ENCODE data around the gene EIF3K.

- TF ChIP-seq, protein P1, sequence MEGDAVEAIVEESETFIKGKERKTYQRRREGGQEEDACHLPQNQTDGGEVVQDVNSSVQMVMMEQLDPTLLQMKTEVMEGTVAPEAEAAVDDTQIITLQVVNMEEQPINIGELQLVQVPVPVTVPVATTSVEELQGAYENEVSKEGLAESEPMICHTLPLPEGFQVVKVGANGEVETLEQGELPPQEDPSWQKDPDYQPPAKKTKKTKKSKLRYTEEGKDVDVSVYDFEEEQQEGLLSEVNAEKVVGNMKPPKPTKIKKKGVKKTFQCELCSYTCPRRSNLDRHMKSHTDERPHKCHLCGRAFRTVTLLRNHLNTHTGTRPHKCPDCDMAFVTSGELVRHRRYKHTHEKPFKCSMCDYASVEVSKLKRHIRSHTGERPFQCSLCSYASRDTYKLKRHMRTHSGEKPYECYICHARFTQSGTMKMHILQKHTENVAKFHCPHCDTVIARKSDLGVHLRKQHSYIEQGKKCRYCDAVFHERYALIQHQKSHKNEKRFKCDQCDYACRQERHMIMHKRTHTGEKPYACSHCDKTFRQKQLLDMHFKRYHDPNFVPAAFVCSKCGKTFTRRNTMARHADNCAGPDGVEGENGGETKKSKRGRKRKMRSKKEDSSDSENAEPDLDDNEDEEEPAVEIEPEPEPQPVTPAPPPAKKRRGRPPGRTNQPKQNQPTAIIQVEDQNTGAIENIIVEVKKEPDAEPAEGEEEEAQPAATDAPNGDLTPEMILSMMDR (IDR thresholded peaks at IDR 0.05) = no peak
- TF ChIP-seq POLR2AphosphoS5 (IDR thresholded peaks at IDR 0.05; ENCODE audit: low read depth, low read length) = no peak
- no peak for TF ChIP-seq SIN3A (IDR thresholded peaks at IDR 0.05; ENCODE audit: borderline replicate concordance, insufficient read depth, low read depth, low read length)
- no peak for TF ChIP-seq REST (IDR thresholded peaks at IDR 0.05; ENCODE audit: insufficient read depth in 1 of 2, low read depth in 2 of 2, low read length in 1 of 2)
Observed at GRCh38 chr19:38647368-38647965, 28.5 kb downstream of the EIF3K start, which contains the start of gene ACTN4.
